GM12873 (cell line): ENCODE data around the gene PEX14.

ENCODE experiments used
- CTCF ChIP-seq: IDR thresholded peaks from 2 replicates; pipeline ENCODE4 v1.5.1; 2012; ENCODE audit warnings: low read depth, mild to moderate bottlenecking, moderate library complexity, low read length, control low read depth; ENCODE audit not compliant: insufficient read depth; ENCODE audit errors: missing control alignments

PEX14 gene

GRCh38 chr1:10639775-10640578, 165.2 kb downstream of the PEX14 start:
- no peak for TF ChIP-seq CTCF

- TF ChIP-seq CTCF, result no peak
Measured at GRCh38 chr1:10640843-10641553, 166.2 kb downstream of the PEX14 start.

- TF ChIP-seq CTCF, result no peak
Measured at GRCh38 chr1:10641976-10642375, 167.2 kb downstream of the PEX14 start.

GRCh38 chr1:10642403-10643080, 167.8 kb downstream of the PEX14 start:
- no peak for TF ChIP-seq CTCF

GRCh38 chr1:10643607-10644306, 169.0 kb downstream of the PEX14 start:
- TF ChIP-seq CTCF, result no peak

- no peak for TF ChIP-seq CTCF
Measured at GRCh38 chr1:10644307-10645128, 169.8 kb downstream of the PEX14 start.
